Esophagus squamous epithelium (tissue), 4 donors: ENCODE results near the gene S100A10.

Experiments
- CTCF ChIP-seq, 6 experiments: fragments of 450-650 bp in 4 of 6; fragments of 200-600 bp in 2 of 6; sonication (generic) in 2 of 6; IDR thresholded peaks; one replicate each; pipeline ENCODE4 v1.5.1; 2016 to 2019; ENCODE audit warnings: antibody characterized with exemption in 6 of 6, mild to moderate bottlenecking in 4 of 6, moderate library complexity in 4 of 6
- POLR2A ChIP-seq, 4 donors: fragments of 450-650 bp; IDR thresholded peaks; one replicate each; pipeline ENCODE4 v1.6.1; 2017; ENCODE audit warnings: antibody characterized with exemption in 4 of 4, mild to moderate bottlenecking in 4 of 4, moderate library complexity in 3 of 4

- TF ChIP-seq POLR2A (IDR thresholded peaks at IDR 0.05) = no peak
- no peak for TF ChIP-seq CTCF (IDR thresholded peaks at IDR 0.05)
Measured at GRCh38 chr1:151935894-151936602, 57.6 kb downstream of the S100A10 start.
